ENCODE data around the gene ACOXL.

Gene ACOXL

GRCh38 chr2:110883406-110883805, 151.0 kb downstream of the ACOXL start:
- Mint-ChIP-seq H3K4me1 (ENCODE audit: low read depth) (peaks cover 10% of the 10 kb centered on the region), H3K36me3 (ENCODE audit: low read depth) (peaks cover under 1% of the 10 kb centered on the region), H3K27me3 (peaks cover 28% of the 10 kb centered on the region), H3K9me3 (peaks cover 5% of the 10 kb centered on the region), H3K27ac (no peak overlapping the region), H3K4me3 (no peak overlapping the region)

GRCh38 chr2:110885256-110885655, 152.9 kb downstream of the ACOXL start:
- Mint-ChIP-seq H3K36me3 (ENCODE audit: low read depth) (no peaks in the 10 kb centered on the region), H3K27me3 (peaks cover 33% of the 10 kb centered on the region), H3K27ac (no peak overlapping the region), H3K4me3 (no peak overlapping the region), H3K4me1 (ENCODE audit: low read depth) (peaks cover 10% of the 10 kb centered on the region), H3K9me3 (peaks cover 5% of the 10 kb centered on the region)

GRCh38 chr2:110886826-110887573, 154.6 kb downstream of the ACOXL start:
- Mint-ChIP-seq H3K36me3 (ENCODE audit: low read depth) (no peaks in the 10 kb centered on the region), H3K4me3 (no peak overlapping the region), H3K4me1 (ENCODE audit: low read depth) (peaks cover 3% of the 10 kb centered on the region), H3K9me3 (no peaks in the 10 kb centered on the region), H3K27me3 (peaks cover 31% of the 10 kb centered on the region), H3K27ac (no peak overlapping the region)

GRCh38 chr2:110888411-110888810, 156.0 kb downstream of the ACOXL start:
- Mint-ChIP-seq H3K36me3 (ENCODE audit: low read depth) (no peaks in the 10 kb centered on the region), H3K4me3 (no peak overlapping the region), H3K27ac (no peak overlapping the region), H3K9me3 (no peaks in the 10 kb centered on the region), H3K27me3 (peaks cover 39% of the 10 kb centered on the region), H3K4me1 (ENCODE audit: low read depth) (no peaks in the 10 kb centered on the region)

- H3K4me3 Mint-ChIP-seq: no peak overlapping the region
- no peaks in the 10 kb centered on the region for H3K4me1 Mint-ChIP-seq (ENCODE audit: low read depth)
Observed at GRCh38 chr2:110891626-110892025, 159.3 kb downstream of the ACOXL start.

GRCh38 chr2:110896226-110896625, 163.9 kb downstream of the ACOXL start:
- H3K9me3 Mint-ChIP-seq: peaks cover 13% of the 10 kb centered on the region
- no peak overlapping the region for H3K27ac Mint-ChIP-seq
- H3K4me3 Mint-ChIP-seq: no peak overlapping the region
- H3K4me1 Mint-ChIP-seq (ENCODE audit: low read depth): no peaks in the 10 kb centered on the region
- peaks cover 8% of the 10 kb centered on the region for H3K36me3 Mint-ChIP-seq (ENCODE audit: low read depth)
- peaks cover 37% of the 10 kb centered on the region for H3K27me3 Mint-ChIP-seq

More at GRCh38 chr2:110891626-110892025, 159.3 kb downstream of the ACOXL start:
- Mint-ChIP-seq H3K9me3 (peaks cover 12% of the 10 kb centered on the region), H3K27ac (no peak overlapping the region), H3K27me3 (peaks cover 44% of the 10 kb centered on the region), H3K36me3 (ENCODE audit: low read depth) (peaks cover 8% of the 10 kb centered on the region)

- H3K9me3 Mint-ChIP-seq: peaks cover 13% of the 10 kb centered on the region
- H3K36me3 Mint-ChIP-seq (ENCODE audit: low read depth): peaks cover 8% of the 10 kb centered on the region
- no peaks in the 10 kb centered on the region for H3K4me1 Mint-ChIP-seq (ENCODE audit: low read depth)
- H3K27ac Mint-ChIP-seq: no peak overlapping the region
- peaks cover 23% of the 10 kb centered on the region for H3K27me3 Mint-ChIP-seq
- no peak overlapping the region for H3K4me3 Mint-ChIP-seq
Observed at GRCh38 chr2:110897966-110898365, 165.6 kb downstream of the ACOXL start.

- H3K4me3 Mint-ChIP-seq: no peak overlapping the region
- H3K27me3 Mint-ChIP-seq: peaks cover 22% of the 10 kb centered on the region
- H3K27ac Mint-ChIP-seq: no peak overlapping the region
- peaks cover 8% of the 10 kb centered on the region for H3K36me3 Mint-ChIP-seq (ENCODE audit: low read depth)
- H3K4me1 Mint-ChIP-seq (ENCODE audit: low read depth): peaks cover 8% of the 10 kb centered on the region
- H3K9me3 Mint-ChIP-seq: peaks cover 17% of the 10 kb centered on the region
Observed at GRCh38 chr2:110900191-110900590, 167.8 kb downstream of the ACOXL start.

- peaks cover 8% of the 10 kb centered on the region for H3K27me3 Mint-ChIP-seq
Observed at GRCh38 chr2:110903548-110903947, 171.2 kb downstream of the ACOXL start.

GRCh38 chr2:110904116-110904778, 171.9 kb downstream of the ACOXL start:
- H3K27me3 Mint-ChIP-seq: peaks cover 6% of the 10 kb centered on the region
- H3K36me3 Mint-ChIP-seq (ENCODE audit: low read depth): no peaks in the 10 kb centered on the region
- H3K27ac Mint-ChIP-seq: no peak overlapping the region
- H3K4me1 Mint-ChIP-seq (ENCODE audit: low read depth): peaks cover 8% of the 10 kb centered on the region
- H3K9me3 Mint-ChIP-seq: peaks cover 4% of the 10 kb centered on the region
- H3K4me3 Mint-ChIP-seq: no peak overlapping the region

More at GRCh38 chr2:110903548-110903947, 171.2 kb downstream of the ACOXL start:
- Mint-ChIP-seq H3K4me3 (no peak overlapping the region), H3K4me1 (ENCODE audit: low read depth) (peaks cover 8% of the 10 kb centered on the region), H3K9me3 (peaks cover 4% of the 10 kb centered on the region), H3K27ac (no peak overlapping the region), H3K36me3 (ENCODE audit: low read depth) (no peaks in the 10 kb centered on the region)

GRCh38 chr2:110904779-110905148, 172.4 kb downstream of the ACOXL start:
- Mint-ChIP-seq H3K27me3 (peaks cover 5% of the 10 kb centered on the region), H3K27ac (no peak overlapping the region), H3K9me3 (peaks cover 4% of the 10 kb centered on the region), H3K36me3 (ENCODE audit: low read depth) (no peaks in the 10 kb centered on the region), H3K4me3 (no peak overlapping the region), H3K4me1 (ENCODE audit: low read depth) (peaks cover 8% of the 10 kb centered on the region)

GRCh38 chr2:110905217-110905616, 172.8 kb downstream of the ACOXL start:
- Mint-ChIP-seq H3K36me3 (ENCODE audit: low read depth) (no peaks in the 10 kb centered on the region), H3K27me3 (peaks cover 5% of the 10 kb centered on the region), H3K4me1 (ENCODE audit: low read depth) (peaks cover 11% of the 10 kb centered on the region), H3K27ac (no peak overlapping the region), H3K4me3 (no peak overlapping the region), H3K9me3 (peaks cover 4% of the 10 kb centered on the region)

GRCh38 chr2:110906613-110907298, 174.4 kb downstream of the ACOXL start:
- Mint-ChIP-seq H3K27me3 (peaks cover 9% of the 10 kb centered on the region), H3K27ac (no peak overlapping the region), H3K4me1 (ENCODE audit: low read depth) (peaks cover 16% of the 10 kb centered on the region), H3K36me3 (ENCODE audit: low read depth) (no peaks in the 10 kb centered on the region), H3K9me3 (peaks cover 12% of the 10 kb centered on the region), H3K4me3 (no peak overlapping the region)

- Mint-ChIP-seq H3K4me1 (ENCODE audit: low read depth) (peaks cover 11% of the 10 kb centered on the region), H3K9me3 (peaks cover 16% of the 10 kb centered on the region), H3K27ac (no peak overlapping the region), H3K27me3 (peaks cover 25% of the 10 kb centered on the region), H3K4me3 (no peak overlapping the region), H3K36me3 (ENCODE audit: low read depth) (no peaks in the 10 kb centered on the region)
Observed at GRCh38 chr2:110909501-110909900, 177.1 kb downstream of the ACOXL start.

- Mint-ChIP-seq H3K36me3 (ENCODE audit: low read depth) (no peaks in the 10 kb centered on the region), H3K27me3 (peaks cover 29% of the 10 kb centered on the region), H3K9me3 (peaks cover 14% of the 10 kb centered on the region), H3K4me3 (no peak overlapping the region), H3K27ac (no peak overlapping the region), H3K4me1 (ENCODE audit: low read depth) (peaks cover 8% of the 10 kb centered on the region)
Observed at GRCh38 chr2:110910423-110910822, 178.1 kb downstream of the ACOXL start.

All from stimulated activated naive CD8-positive, alpha-beta T cell treated with anti-CD3 and anti-CD28 coated beads, Interleukin-15, Interleukin-2, amounts not matched to agents 100 ng/mL and 50 ng/mL, for 24 hours (primary cell).